CD4-positive, CD25-positive, alpha-beta regulatory T cell (primary cell): ENCODE data around the gene TRPM6. TPM values are rescaled to one million over a fixed set of nuclear protein-coding genes. Genes with fewer than 3 reads are reported as not detected.
"Not testable (repeated sequence)": the region's sequence is repeated elsewhere in the genome, so short reads cannot be mapped to it uniquely, and the experiment has no call there.

Experiments
- ATAC-seq, 2 donors: fragments of 150-1000 bp; cut with Tn5 transposase; one replicate each; pipeline ENCODE4 v1.10.0; 2021; ENCODE audit warnings: low read depth in 2 of 2, moderate number of reproducible peaks in 2 of 2, moderate library complexity in 1 of 2
- DNase-seq, 3 donors: peaks; one replicate each; pipeline versions ENCODE4 v3.0.0 to v3.0.0-alpha.2; 2012 to 2022; ENCODE audit warnings: mixed read lengths in 1 of 3
- H3K27ac ChIP-seq: one replicate; pipeline ENCODE4 v1.7.0; 2013; ENCODE audit warnings: mild to moderate bottlenecking, low read length; ENCODE audit not compliant: insufficient read depth, poor library complexity, severe bottlenecking
- H3K27me3 ChIP-seq: one replicate; pipeline ENCODE4 v1.7.0; 2013; ENCODE audit warnings: low read length; ENCODE audit not compliant: control insufficient read depth, insufficient read depth
- H3K36me3 ChIP-seq: one replicate; pipeline ENCODE4 v1.7.0; 2013; ENCODE audit warnings: mild to moderate bottlenecking, low read length, moderate library complexity; ENCODE audit not compliant: control insufficient read depth, insufficient read depth
- H3K4me1 ChIP-seq: 2 replicates; pipeline ENCODE4 v1.7.0; 2013; ENCODE audit warnings: mild to moderate bottlenecking, low read length; ENCODE audit not compliant: insufficient read depth, control insufficient read depth, poor library complexity, severe bottlenecking
- H3K4me3 ChIP-seq: one replicate; pipeline ENCODE4 v1.7.0; 2013; ENCODE audit warnings: low read depth, mild to moderate bottlenecking, low read length, moderate library complexity
- H3K9me3 ChIP-seq, 2 experiments: 1 replicate in 1 of 2; 2 replicates in 1 of 2; pipeline ENCODE4 v1.7.0; 2013; ENCODE audit warnings: low read length in 2 of 2, mild to moderate bottlenecking in 1 of 2, moderate library complexity in 1 of 2; ENCODE audit not compliant: control insufficient read depth in 2 of 2
- H3K27ac Mint-ChIP-seq, 3 donors: one replicate each; pipeline ENCODE4 v1.8.0; 2020 to 2022; ENCODE audit warnings: mild to moderate bottlenecking in 3 of 3, mixed read lengths in 3 of 3, moderate library complexity in 2 of 3
- H3K27me3 Mint-ChIP-seq: one replicate; pipeline ENCODE4 v1.8.0; 2022; ENCODE audit warnings: mild to moderate bottlenecking, mixed read lengths
- H3K36me3 Mint-ChIP-seq: one replicate; pipeline ENCODE4 v1.8.0; 2020; ENCODE audit warnings: mixed read lengths
- H3K4me1 Mint-ChIP-seq, 4 donors: one replicate each; pipeline ENCODE4 v1.8.0; 2020 to 2022; ENCODE audit warnings: mixed read lengths in 4 of 4, mild to moderate bottlenecking in 1 of 4
- H3K4me3 Mint-ChIP-seq, 4 donors: one replicate each; pipeline ENCODE4 v1.8.0; 2020 to 2022; ENCODE audit warnings: mild to moderate bottlenecking in 4 of 4, mixed read lengths in 4 of 4, moderate library complexity in 3 of 4
- H3K9me3 Mint-ChIP-seq, 7 donors: one replicate each; pipeline ENCODE4 v1.8.0; 2020 to 2022; ENCODE audit warnings: mixed read lengths in 7 of 7, mild to moderate bottlenecking in 3 of 7, moderate library complexity in 2 of 7
- polyA plus RNA-seq, 4 donors: library from polyadenylated mRNA; unstranded; fragments of 300-500 nt; fragmentation: Illumina TruSeq; gene quantifications; one replicate each; pipeline ENCODE4 v1.2.3, GENCODE V29; 2021
- total RNA-seq: library from RNA; stranded (reverse); gene quantifications from one replicate; pipeline ENCODE4 v1.2.3, GENCODE V29; 2022

Gene TRPM6
- total and polyA plus RNA-seq, 5 donors from 2014 or later = 0.17 TPM; not detected in 4

GRCh38 chr9:74901001-74901400 is 13.3 kb upstream of the TRPM6 start:
- no peak overlapping the region for H3K4me3 ChIP-seq
- H3K27me3 ChIP-seq = no peaks in the 10 kb centered on the region
- no peak for ATAC-seq
- H3K27ac ChIP-seq = no peak overlapping the region
- Mint-ChIP-seq H3K4me1 (no peaks in the 10 kb centered on the region), H3K27ac (no peak overlapping the region), H3K36me3 (no peaks in the 10 kb centered on the region), H3K27me3 (peaks cover 19% of the 10 kb centered on the region), H3K9me3 (peaks cover 0 to 1% (median 0%) of the 10 kb centered on the region in 7 donors), H3K4me3 (no peak overlapping the region)
- H3K36me3 ChIP-seq = no peaks in the 10 kb centered on the region
- H3K4me1 ChIP-seq = no peaks in the 10 kb centered on the region
- DNase-seq = no peak
- H3K9me3 ChIP-seq = no peaks in the 10 kb centered on the region

GRCh38 chr9:74888449-74888848 is 728 bp upstream of the TRPM6 start:
- not testable (repeated sequence) for H3K4me3 ChIP-seq, H3K9me3 Mint-ChIP-seq, H3K36me3 ChIP-seq, H3K27ac ChIP-seq, H3K36me3 Mint-ChIP-seq, H3K27ac Mint-ChIP-seq, H3K9me3 ChIP-seq, DNase-seq, H3K4me3 Mint-ChIP-seq, ATAC-seq
- H3K4me1 ChIP-seq = peaks cover 12% of the 10 kb centered on the region
- H3K4me1 Mint-ChIP-seq = peaks cover 0 to 15% (median 10%) of the 10 kb centered on the region in 4 donors
- peaks cover 27% of the 10 kb centered on the region for H3K27me3 ChIP-seq
- peaks cover 72% of the 10 kb centered on the region for H3K27me3 Mint-ChIP-seq

- Mint-ChIP-seq H3K4me3 (peak overlapping the region in 3 of 4 donors; percentile 8 to 66 (median 52)), H3K9me3 (peaks cover 0 to 10% (median 4%) of the 10 kb centered on the region in 7 donors)
Observed at GRCh38 chr9:74887981-74888370, 255 bp upstream of the TRPM6 start.

GRCh38 chr9:74876382-74876949 is 11.3 kb downstream of the TRPM6 start:
- no peak for ATAC-seq
- H3K9me3 ChIP-seq = peaks cover 15 to 24% of the 10 kb centered on the region in 2 experiments
- Mint-ChIP-seq H3K27me3 (peaks cover 19% of the 10 kb centered on the region), H3K9me3 (peaks cover 0 to 22% (median 12%) of the 10 kb centered on the region in 7 donors), H3K4me1 (no peaks in the 10 kb centered on the region), H3K36me3 (peaks cover 4% of the 10 kb centered on the region), H3K4me3 (no peak overlapping the region), H3K27ac (no peak overlapping the region)
- DNase-seq = no peak
- peaks cover 14% of the 10 kb centered on the region for H3K27me3 ChIP-seq
- H3K4me1 ChIP-seq = no peaks in the 10 kb centered on the region
- no peak overlapping the region for H3K4me3 ChIP-seq
- H3K36me3 ChIP-seq = no peaks in the 10 kb centered on the region
- no peak overlapping the region for H3K27ac ChIP-seq

More at GRCh38 chr9:74887981-74888370, 255 bp upstream of the TRPM6 start:
- DNase-seq = no peak
- Histone ChIP-seq H3K27ac (no peak overlapping the region), H3K9me3 (peaks cover 0 to 6% of the 10 kb centered on the region in 2 experiments), H3K27me3 (peaks cover 27% of the 10 kb centered on the region), H3K4me1 (peaks cover 12% of the 10 kb centered on the region), H3K4me3 (no peak overlapping the region), H3K36me3 (no peaks in the 10 kb centered on the region)
- peaks cover 0 to 15% (median 10%) of the 10 kb centered on the region in 4 donors for H3K4me1 Mint-ChIP-seq
- ATAC-seq = no peak
- H3K27ac Mint-ChIP-seq = no peak overlapping the region
- H3K27me3 Mint-ChIP-seq = peaks cover 73% of the 10 kb centered on the region
- H3K36me3 Mint-ChIP-seq = peaks cover 3% of the 10 kb centered on the region

- Mint-ChIP-seq H3K9me3 (peaks cover 0 to 18% (median 12%) of the 10 kb centered on the region in 7 donors), H3K27ac (no peak overlapping the region), H3K4me1 (no peaks in the 10 kb centered on the region), H3K27me3 (peaks cover 20% of the 10 kb centered on the region), H3K36me3 (peaks cover 4% of the 10 kb centered on the region), H3K4me3 (no peak overlapping the region)
- DNase-seq (no peak), ATAC-seq (no peak)
- H3K4me3 ChIP-seq = no peak overlapping the region
- no peaks in the 10 kb centered on the region for H3K36me3 ChIP-seq
- H3K4me1 ChIP-seq = no peaks in the 10 kb centered on the region
- peaks cover 14% of the 10 kb centered on the region for H3K27me3 ChIP-seq
- H3K27ac ChIP-seq = no peak overlapping the region
- peaks cover 15 to 24% of the 10 kb centered on the region in 2 experiments for H3K9me3 ChIP-seq
Observed at GRCh38 chr9:74875656-74876055, 12.1 kb downstream of the TRPM6 start.

GRCh38 chr9:74874220-74874619 is 13.5 kb downstream of the TRPM6 start:
- H3K27ac Mint-ChIP-seq = no peak overlapping the region
- Histone ChIP-seq H3K4me1 (no peaks in the 10 kb centered on the region), H3K36me3 (no peaks in the 10 kb centered on the region), H3K9me3 (peaks cover 8 to 11% of the 10 kb centered on the region in 2 experiments), H3K27me3 (peaks cover 9% of the 10 kb centered on the region), H3K27ac (no peak overlapping the region), H3K4me3 (no peak overlapping the region)
- H3K9me3 Mint-ChIP-seq = peaks cover 0 to 12% (median 6%) of the 10 kb centered on the region in 7 donors
- ATAC-seq (no peak), DNase-seq (no peak)
- H3K27me3 Mint-ChIP-seq = peaks cover 24% of the 10 kb centered on the region
- H3K4me1 Mint-ChIP-seq = no peaks in the 10 kb centered on the region
- H3K36me3 Mint-ChIP-seq = no peaks in the 10 kb centered on the region
- no peak overlapping the region for H3K4me3 Mint-ChIP-seq

GRCh38 chr9:74872619-74873233 is 15.0 kb downstream of the TRPM6 start:
- H3K27ac Mint-ChIP-seq = no peak overlapping the region

GRCh38 chr9:74867483-74867882 is 20.2 kb downstream of the TRPM6 start:
- no peaks in the 10 kb centered on the region for H3K36me3 Mint-ChIP-seq
- Histone ChIP-seq H3K4me3 (no peak overlapping the region), H3K36me3 (no peaks in the 10 kb centered on the region), H3K4me1 (no peaks in the 10 kb centered on the region), H3K27ac (no peak overlapping the region), H3K27me3 (peaks cover 2% of the 10 kb centered on the region), H3K9me3 (no peaks in the 10 kb centered on the region)
- DNase-seq (no peak), ATAC-seq (no peak)
- H3K27me3 Mint-ChIP-seq = peaks cover 20% of the 10 kb centered on the region
- H3K4me3 Mint-ChIP-seq = no peak overlapping the region
- H3K27ac Mint-ChIP-seq = no peak overlapping the region
- H3K9me3 Mint-ChIP-seq = peaks cover 0 to under 1% (median 0%) of the 10 kb centered on the region in 7 donors
- no peaks in the 10 kb centered on the region for H3K4me1 Mint-ChIP-seq

More at GRCh38 chr9:74872619-74873233, 15.0 kb downstream of the TRPM6 start:
- peaks cover 24% of the 10 kb centered on the region for H3K27me3 Mint-ChIP-seq
- Histone ChIP-seq H3K9me3 (peaks cover 0 to under 1% of the 10 kb centered on the region in 2 experiments), H3K4me3 (no peak overlapping the region), H3K36me3 (no peaks in the 10 kb centered on the region), H3K4me1 (no peaks in the 10 kb centered on the region), H3K27me3 (peaks cover 9% of the 10 kb centered on the region), H3K27ac (no peak overlapping the region)
- DNase-seq = no peak
- no peaks in the 10 kb centered on the region for H3K36me3 Mint-ChIP-seq
- no peaks in the 10 kb centered on the region for H3K4me1 Mint-ChIP-seq
- ATAC-seq = no peak
- no peak overlapping the region for H3K4me3 Mint-ChIP-seq
- peaks cover 0 to 6% (median 0%) of the 10 kb centered on the region in 7 donors for H3K9me3 Mint-ChIP-seq
